K562 treated with DMSO at 1 percent for 48 hours (cell line): ENCODE data around the gene MMP24. TPM values are rescaled to one million over a fixed set of nuclear protein-coding genes. Genes with fewer than 3 reads are reported as not detected.

ENCODE experiments used
- total RNA-seq: library from RNA; unstranded; fragments of 300-600 nt; gene quantifications from 2 replicates; pipeline ENCODE4 v1.2.3, GENCODE V29; 2022; ENCODE audit warnings: low replicate concordance; ENCODE audit errors: extremely low read depth

The MMP24 gene
- not detected in 2 replicates for total RNA-seq

GRCh38 chr20:35226126-35226883 lies at the start of gene MMP24:
TSS of gene MMP24 (plus strand) at chr20:35226690. CDS start at chr20:35226739, 49 bp downstream.

GRCh38 chr20:35277531-35278395 lies 51.3 kb downstream of the MMP24 start, which contains the start of gene MMP24OS:
TSS of gene MMP24OS (minus strand) at chr20:35278122. CDS start at chr20:35277929, 193 bp downstream.

GRCh38 chr20:35284267-35284991 lies 57.9 kb downstream of the MMP24 start, which contains the start of gene EIF6:
TSS of gene EIF6 (minus strand) at chr20:35284772. CDS start at chr20:35284487, 285 bp downstream.

GRCh38 chr20:35291654-35292503 lies 65.4 kb downstream of the MMP24 start, which contains the start of gene FAM83C:
TSS of gene FAM83C (minus strand) at chr20:35292425. CDS start at chr20:35292304, 121 bp downstream.

Other genes with a start within 250 kb of the MMP24 start
- gene TRPC4AP, start 133.9 kb upstream of the MMP24 start, total RNA-seq = not detected in 2 replicates
- gene EDEM2, start 79.4 kb upstream of the MMP24 start, total RNA-seq = not detected in 2 replicates
- 1,138 TPM in 1 of 2 replicates, not detected in the other for gene PROCR, start 54.6 kb upstream of the MMP24 start, total RNA-seq
- not detected in 2 replicates for gene MMP24OS, start 51.4 kb downstream of the MMP24 start, total RNA-seq
- not detected in 2 replicates for gene EIF6, start 58.1 kb downstream of the MMP24 start, total RNA-seq
- not detected in 2 replicates for gene FAM83C, start 65.7 kb downstream of the MMP24 start, total RNA-seq
- gene UQCC1, start 185.3 kb downstream of the MMP24 start, total RNA-seq = not detected in 2 replicates
- not detected in 2 replicates for gene GDF5, start 211.5 kb downstream of the MMP24 start, total RNA-seq
- not detected in 2 replicates for gene CEP250, start 228.9 kb downstream of the MMP24 start, total RNA-seq